Fibroblast of lung (primary cell): ENCODE results near the gene SLC25A23. TPM values are rescaled to one million over a fixed set of nuclear protein-coding genes. Genes with fewer than 3 reads are reported as not detected.

ENCODE experiments used
- DNase-seq, 2 donors: peaks; one replicate each; pipeline versions ENCODE4 v3.0.0 to v3.0.0-alpha.2; 2010; ENCODE audit warnings: low read depth in 2 of 2
- H2AFZ ChIP-seq: 2 replicates; pipeline ENCODE4 v1.5.1; 2012; ENCODE audit warnings: low read length, control low read depth, inconsistent platforms
- H3K27ac ChIP-seq: 2 replicates; pipeline ENCODE4 v1.5.1; 2011; ENCODE audit warnings: low read length, control low read depth; ENCODE audit not compliant: insufficient read depth
- H3K27me3 ChIP-seq: 2 replicates; pipeline ENCODE4 v1.5.1; 2011; ENCODE audit warnings: mild to moderate bottlenecking, low read length; ENCODE audit not compliant: control insufficient read depth, insufficient read depth
- H3K36me3 ChIP-seq: 2 replicates; pipeline ENCODE4 v1.5.1; 2011; ENCODE audit warnings: low read length; ENCODE audit not compliant: control insufficient read depth, insufficient read depth
- H3K4me1 ChIP-seq: 2 replicates; pipeline ENCODE4 v1.5.1; 2011; ENCODE audit warnings: low read length; ENCODE audit not compliant: control insufficient read depth, insufficient read depth; ENCODE audit errors: extremely low read depth
- H3K4me2 ChIP-seq: 2 replicates; pipeline ENCODE4 v1.5.1; 2011; ENCODE audit warnings: low read length, control low read depth; ENCODE audit not compliant: insufficient read depth; ENCODE audit errors: extremely low read depth
- H3K4me3 ChIP-seq, 4 experiments: fragments of 200-600 bp in 1 of 4; sonication (generic) in 1 of 4; replicated peaks in 1 of 4; 2 replicates each; pipeline ENCODE4 v1.5.1; 2011 to 2016; ENCODE audit warnings: low read length in 4 of 4, low read depth in 3 of 4, mild to moderate bottlenecking in 3 of 4, control low read depth in 2 of 4, inconsistent platforms in 1 of 4, mixed read lengths in 1 of 4; ENCODE audit not compliant: insufficient read depth in 1 of 4; ENCODE audit errors: control extremely low read depth in 1 of 4
- H3K79me2 ChIP-seq: 2 replicates; pipeline ENCODE4 v1.5.1; 2012; ENCODE audit warnings: mild to moderate bottlenecking, low read length, inconsistent platforms; ENCODE audit not compliant: control insufficient read depth, insufficient read depth
- H3K9ac ChIP-seq: 2 replicates; pipeline ENCODE4 v1.5.1; 2011; ENCODE audit warnings: mild to moderate bottlenecking, low read length, control low read depth; ENCODE audit not compliant: insufficient read depth
- H3K9me3 ChIP-seq: 2 replicates; pipeline ENCODE4 v1.5.1; 2012; ENCODE audit warnings: low read depth, low read length; ENCODE audit not compliant: control insufficient read depth, insufficient read depth
- H4K20me1 ChIP-seq: 2 replicates; pipeline ENCODE4 v1.5.1; 2011; ENCODE audit warnings: low read length; ENCODE audit not compliant: control insufficient read depth, insufficient read depth; ENCODE audit errors: extremely low read depth
- CTCF ChIP-seq, 2 donors: IDR thresholded peaks in 1 of 2; conservative IDR thresholded peaks in 1 of 2; 1 replicate in 1 of 2; 2 replicates in 1 of 2; pipeline ENCODE4 v1.5.1; 2011 to 2012; ENCODE audit warnings: low read length in 2 of 2, control low read depth in 1 of 2, inconsistent platforms in 1 of 2, low read depth in 1 of 2, mild to moderate bottlenecking in 1 of 2
- EZH2 ChIP-seq: IDR thresholded peaks from 2 replicates; pipeline ENCODE4 v1.5.1; 2012; ENCODE audit warnings: low read length, control low read depth, mild to moderate bottlenecking; ENCODE audit errors: missing control alignments
- polyA plus RNA-seq, 2 donors: library from polyadenylated mRNA; depleted of rRNA in 1 of 2; stranded (reverse) in 1 of 2; unstranded in 1 of 2; fragments of >200 nt; gene quantifications; 2 replicates each; pipeline ENCODE4 v1.2.1, GENCODE V29; 2011 to 2012; ENCODE audit warnings: missing spikeins in 1 of 2
- total RNA-seq: library from RNA; depleted of rRNA; stranded (reverse); fragments of >200 nt; gene quantifications from 2 replicates; pipeline ENCODE4 v1.2.1, GENCODE V29; 2014

SLC25A23 gene
- total and polyA plus RNA-seq, 2 donors (not counting 1 experiment from before 2014, with no cell fraction given) = 7.9 to 33.9 TPM

GRCh38 chr19:6494438-6495036 lies 34.9 kb upstream of the SLC25A23 start:
- Histone ChIP-seq H3K27ac (no peak overlapping the region), H3K9me3 (no peaks in the 10 kb centered on the region), H3K27me3 (no peaks in the 10 kb centered on the region), H3K9ac (no peak overlapping the region), H3K4me2 (no peak overlapping the region), H3K4me1 (no peaks in the 10 kb centered on the region), H3K4me3 (no peak overlapping the region), H3K79me2 (no peaks in the 10 kb centered on the region), H3K36me3 (no peaks in the 10 kb centered on the region), H4K20me1 (no peaks in the 10 kb centered on the region), H2AFZ (no peak overlapping the region)
- TF ChIP-seq EZH2 (no peak), CTCF (conservative IDR thresholded peaks at IDR 0.05 in 1 of 2, IDR thresholded peaks at IDR 0.05 in 1 of 2; ENCODE audit: low read depth in 1 of 2, low read length in 2 of 2) (no peak)
- DNase-seq = no peak

GRCh38 chr19:6491802-6492592 lies 32.4 kb upstream of the SLC25A23 start:
- no peak for DNase-seq
- TF ChIP-seq CTCF (conservative IDR thresholded peaks at IDR 0.05 in 1 of 2, IDR thresholded peaks at IDR 0.05 in 1 of 2; ENCODE audit: low read depth in 1 of 2, low read length in 2 of 2) = no peak
- TF ChIP-seq EZH2 = no peak
- Histone ChIP-seq H3K36me3 (no peaks in the 10 kb centered on the region), H2AFZ (no peak overlapping the region), H3K4me3 (no peak overlapping the region), H4K20me1 (no peaks in the 10 kb centered on the region), H3K9me3 (no peaks in the 10 kb centered on the region), H3K79me2 (no peaks in the 10 kb centered on the region), H3K27me3 (no peaks in the 10 kb centered on the region), H3K27ac (no peak overlapping the region), H3K4me1 (no peaks in the 10 kb centered on the region), H3K4me2 (no peak overlapping the region), H3K9ac (no peak overlapping the region)

- TF ChIP-seq CTCF (conservative IDR thresholded peaks at IDR 0.05 in 1 of 2, IDR thresholded peaks at IDR 0.05 in 1 of 2; ENCODE audit: low read depth in 1 of 2, low read length in 2 of 2) = no peak
- H3K36me3 ChIP-seq = no peaks in the 10 kb centered on the region
- no peaks in the 10 kb centered on the region for H3K27me3 ChIP-seq
- no peaks in the 10 kb centered on the region for H3K9me3 ChIP-seq
- no peak overlapping the region for H3K9ac ChIP-seq
- H3K4me2 ChIP-seq = no peak overlapping the region
- no peak for DNase-seq
- no peak overlapping the region for H3K27ac ChIP-seq
- no peak overlapping the region for H3K4me3 ChIP-seq
- H4K20me1 ChIP-seq = no peaks in the 10 kb centered on the region
- H3K79me2 ChIP-seq = no peaks in the 10 kb centered on the region
- H2AFZ ChIP-seq = no peak overlapping the region
- H3K4me1 ChIP-seq = no peaks in the 10 kb centered on the region
These were observed 30.5 kb upstream of the SLC25A23 start for GRCh38 chr19:6490134-6490533.
